Measurements from ENCODE around the gene PAH. TPM values are rescaled to one million over a fixed set of nuclear protein-coding genes. Genes with fewer than 3 reads are reported as not detected.

The PAH gene
- total RNA-seq, 1 donor from 2014 or later: not detected

- ATAC-seq (no peak), DNase-seq (no peak)
- no peaks in the 10 kb centered on the region for H3K9me3 ChIP-seq
- H3K4me1 ChIP-seq: peaks cover 4% of the 10 kb centered on the region
- peaks cover 77% of the 10 kb centered on the region for H3K27me3 ChIP-seq
- H3K36me3 ChIP-seq: no peaks in the 10 kb centered on the region
- no peak overlapping the region for H3K4me3 ChIP-seq
- intact Hi-C loops (cut with DNase I): no loop called here
- no peak for TF ChIP-seq CTCF (IDR thresholded peaks at IDR 0.05)
- no peak overlapping the region for H3K27ac ChIP-seq
These were observed 36.2 kb upstream of the PAH start for GRCh38 chr12:102953221-102953620.

- Histone ChIP-seq H3K4me1 (no peaks in the 10 kb centered on the region), H3K4me3 (no peak overlapping the region), H3K36me3 (no peaks in the 10 kb centered on the region), H3K9me3 (no peaks in the 10 kb centered on the region), H3K27me3 (peaks cover 70% of the 10 kb centered on the region), H3K27ac (no peak overlapping the region)
- intact Hi-C loops (cut with DNase I): no loop called here
- no peak for DNase-seq
- no peak for TF ChIP-seq CTCF (IDR thresholded peaks at IDR 0.05)
- no peak for ATAC-seq
These were observed 34.8 kb upstream of the PAH start for GRCh38 chr12:102951841-102952240.

- intact Hi-C loops (cut with DNase I): no loop called here
- H3K4me1 ChIP-seq: no peaks in the 10 kb centered on the region
- no peak for ATAC-seq
- H3K27me3 ChIP-seq: peaks cover 62% of the 10 kb centered on the region
- no peak overlapping the region for H3K27ac ChIP-seq
- no peak overlapping the region for H3K4me3 ChIP-seq
- H3K36me3 ChIP-seq: no peaks in the 10 kb centered on the region
- TF ChIP-seq CTCF (IDR thresholded peaks at IDR 0.05): no peak
- no peak for DNase-seq
- no peaks in the 10 kb centered on the region for H3K9me3 ChIP-seq
These were observed 34.0 kb upstream of the PAH start for GRCh38 chr12:102950950-102951619.

- peak; percentile 23 for TF ChIP-seq CTCF (IDR thresholded peaks at IDR 0.05)
- H3K27ac ChIP-seq: no peak overlapping the region
- intact Hi-C loops (cut with DNase I): no loop called here
- H3K4me3 ChIP-seq: no peak overlapping the region
- no peaks in the 10 kb centered on the region for H3K36me3 ChIP-seq
- H3K9me3 ChIP-seq: no peaks in the 10 kb centered on the region
- ATAC-seq (peak; percentile 62), DNase-seq (no peak)
- H3K4me1 ChIP-seq: no peaks in the 10 kb centered on the region
- peaks cover 55% of the 10 kb centered on the region for H3K27me3 ChIP-seq
These were observed 33.3 kb upstream of the PAH start for GRCh38 chr12:102950107-102950949.

GRCh38 chr12:102948941-102949352 lies 31.9 kb upstream of the PAH start:
- intact Hi-C loops (cut with DNase I): loop anchor here (5.0 kb wide), 1 partner anchor 598 kb away; no protein-coding TSS in a partner anchor
- TF ChIP-seq CTCF (IDR thresholded peaks at IDR 0.05): peak; percentile 91
- ATAC-seq: no peak
- Histone ChIP-seq H3K36me3 (no peaks in the 10 kb centered on the region), H3K4me1 (no peaks in the 10 kb centered on the region), H3K27me3 (peaks cover 43% of the 10 kb centered on the region), H3K4me3 (no peak overlapping the region), H3K27ac (no peak overlapping the region), H3K9me3 (no peaks in the 10 kb centered on the region)
- no peak for DNase-seq

All from upper lobe of right lung (tissue), 1 donor.